Activated CD8-positive, alpha-beta T cell treated with anti-CD3 and anti-CD28 coated beads, Interleukin-2, amount 10 ng/mL, durations not matched to agents 7 days and 5 days (primary cell): ENCODE measurements around the gene C16orf92. TPM values are rescaled to one million over a fixed set of nuclear protein-coding genes. Genes with fewer than 3 reads are reported as not detected.
A peak's percentile ranks its signal among the peaks of the same experiment; 100 is the strongest.

Source experiments
- ATAC-seq: fragments of 150-1000 bp; cut with Tn5 transposase; one replicate; pipeline ENCODE4 v1.10.0; 2021; ENCODE audit warnings: moderate library complexity
- CTCF ChIA-PET: fragments of 350-600 bp; sonication (Branson Sonifier 250); formaldehyde crosslinking; loops from one replicate; lab custom pipeline; 2021; ENCODE audit warnings: antibody characterized with exemption; lab: Charles Lee
- POLR2A ChIA-PET: fragments of 350-600 bp; sonication (Branson Sonifier 250); formaldehyde crosslinking; loops from one replicate; lab custom pipeline; 2021; ENCODE audit warnings: antibody characterized with exemption; lab: Charles Lee
- DNase-seq: peaks from one replicate; pipeline ENCODE4 v3.0.0-alpha.2; 2020
- H3K27ac Mint-ChIP-seq: one replicate; pipeline ENCODE4 v1.8.0; 2021; ENCODE audit warnings: mild to moderate bottlenecking, mixed read lengths
- H3K27me3 Mint-ChIP-seq: one replicate; pipeline ENCODE4 v1.8.0; 2021; ENCODE audit warnings: low read depth, mixed read lengths
- H3K36me3 Mint-ChIP-seq: one replicate; pipeline ENCODE4 v1.8.0; 2021; ENCODE audit warnings: low read depth, mixed read lengths
- H3K4me1 Mint-ChIP-seq: one replicate; pipeline ENCODE4 v1.8.0; 2021; ENCODE audit warnings: low read depth, mixed read lengths
- H3K4me3 Mint-ChIP-seq: one replicate; pipeline ENCODE4 v1.8.0; 2021; ENCODE audit warnings: mild to moderate bottlenecking, mixed read lengths
- H3K9me3 Mint-ChIP-seq: one replicate; pipeline ENCODE4 v1.8.0; 2022; ENCODE audit warnings: mixed read lengths; ENCODE audit not compliant: insufficient read depth
- total RNA-seq, 2 experiments: library from RNA; stranded (reverse); gene quantifications; one replicate each; pipeline ENCODE4 v1.2.3, GENCODE V29; 2021

C16orf92 gene
- total RNA-seq, 2 experiments from 2014 or later = not detected

DNA sequence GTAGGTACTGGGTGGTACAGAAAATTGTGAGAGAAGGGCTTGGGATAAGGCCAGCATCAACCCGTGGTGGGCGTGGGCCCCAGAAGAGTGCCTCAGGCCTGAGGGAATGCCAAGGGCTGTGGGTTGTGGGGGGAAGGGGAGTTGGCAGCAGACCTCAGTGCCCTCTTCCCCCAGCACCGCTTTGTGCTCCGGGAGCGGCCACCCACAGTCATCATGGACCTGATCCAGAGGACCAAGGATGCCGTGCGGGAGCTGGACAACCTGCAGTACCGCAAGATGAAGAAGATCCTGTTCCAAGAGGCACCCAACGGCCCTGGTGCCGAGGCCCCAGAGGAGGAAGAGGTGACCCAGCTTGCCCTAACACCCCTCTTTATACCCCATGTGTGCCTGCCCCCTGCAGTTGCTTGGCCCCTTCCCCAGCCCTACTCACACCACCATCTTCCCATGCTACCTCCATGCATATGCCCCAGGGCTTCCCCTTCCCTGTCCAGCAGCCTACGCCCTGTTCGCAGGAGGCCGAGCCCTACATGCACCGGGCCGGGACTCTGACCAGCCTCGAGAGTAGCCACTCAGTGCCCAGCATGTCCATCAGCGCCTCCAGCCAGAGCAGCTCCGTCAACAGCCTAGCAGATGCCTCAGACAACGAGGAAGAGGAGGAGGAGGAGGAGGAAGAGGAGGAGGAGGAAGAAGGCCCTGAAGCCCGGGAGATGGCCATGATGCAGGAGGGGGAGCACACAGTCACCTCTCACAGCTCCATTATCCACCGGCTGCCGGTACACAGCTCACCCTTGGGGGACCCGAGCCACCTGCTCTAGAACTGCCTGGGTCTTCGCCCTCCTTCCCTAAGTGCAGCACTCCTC lies 40.2 kb upstream of the C16orf92 start:
- ChIA-PET POLR2A (interaction anchor here (1.2 kb wide), 1 partner anchor 10 kb away, joined by 5 read pairs; no protein-coding TSS in a partner anchor), CTCF (interaction anchor here (1.0 to 1.7 kb wide), 2 partner anchors 9 to 22 kb away, joined by 3 to 5 read pairs; partner anchors contain the start of gene TAOK2)
- Mint-ChIP-seq H3K4me3 (no peak overlapping the region), H3K4me1 (no peaks in the 10 kb centered on the region), H3K36me3 (peaks cover 61% of the 10 kb centered on the region), H3K27me3 (no peaks in the 10 kb centered on the region), H3K9me3 (no peaks in the 10 kb centered on the region), H3K27ac (no peak overlapping the region)
- no peak for ATAC-seq
- DNase-seq = no peak

DNA sequence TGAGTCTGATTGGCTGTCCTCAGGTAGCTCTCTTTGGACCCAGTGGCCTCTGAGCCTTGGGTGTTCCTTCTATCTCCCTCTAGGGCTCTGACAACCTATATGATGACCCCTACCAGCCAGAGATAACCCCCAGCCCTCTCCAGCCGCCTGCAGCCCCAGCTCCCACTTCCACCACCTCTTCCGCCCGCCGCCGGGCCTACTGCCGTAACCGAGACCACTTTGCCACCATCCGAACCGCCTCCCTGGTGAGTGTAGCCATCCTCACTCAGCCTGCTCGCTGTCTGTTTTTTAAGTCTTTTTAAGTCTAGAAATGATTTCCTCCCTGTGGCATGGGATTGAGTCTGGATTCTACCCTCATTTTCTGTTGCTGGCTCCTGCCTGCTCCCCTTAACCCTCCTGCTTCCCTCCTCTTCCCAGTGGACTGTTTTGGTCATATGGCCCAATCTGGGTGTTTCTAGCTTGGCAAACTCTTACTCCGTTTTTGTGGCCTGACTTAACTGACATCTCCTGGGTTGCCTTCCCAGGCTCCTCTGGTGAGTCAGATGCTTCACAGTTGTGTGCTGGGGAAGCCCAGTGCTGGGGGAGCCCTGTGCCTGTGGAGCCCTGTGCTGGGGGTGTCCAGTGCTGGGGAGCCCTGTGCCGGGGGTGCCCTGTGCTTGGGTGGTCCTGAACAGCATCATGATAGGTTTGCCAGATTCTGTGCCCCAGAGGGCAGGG lies 39.4 kb upstream of the C16orf92 start:
- H3K4me3 Mint-ChIP-seq = no peak overlapping the region
- H3K27me3 Mint-ChIP-seq = no peaks in the 10 kb centered on the region
- ATAC-seq (no peak), DNase-seq (no peak)
- H3K36me3 Mint-ChIP-seq = peaks cover 62% of the 10 kb centered on the region
- H3K9me3 Mint-ChIP-seq = no peaks in the 10 kb centered on the region
- H3K4me1 Mint-ChIP-seq = no peaks in the 10 kb centered on the region
- H3K27ac Mint-ChIP-seq = no peak overlapping the region
- ChIA-PET POLR2A (interaction anchor here (1.2 kb wide), 1 partner anchor 9 kb away, joined by 5 read pairs; no protein-coding TSS in a partner anchor), CTCF (no interaction called here)

DNA sequence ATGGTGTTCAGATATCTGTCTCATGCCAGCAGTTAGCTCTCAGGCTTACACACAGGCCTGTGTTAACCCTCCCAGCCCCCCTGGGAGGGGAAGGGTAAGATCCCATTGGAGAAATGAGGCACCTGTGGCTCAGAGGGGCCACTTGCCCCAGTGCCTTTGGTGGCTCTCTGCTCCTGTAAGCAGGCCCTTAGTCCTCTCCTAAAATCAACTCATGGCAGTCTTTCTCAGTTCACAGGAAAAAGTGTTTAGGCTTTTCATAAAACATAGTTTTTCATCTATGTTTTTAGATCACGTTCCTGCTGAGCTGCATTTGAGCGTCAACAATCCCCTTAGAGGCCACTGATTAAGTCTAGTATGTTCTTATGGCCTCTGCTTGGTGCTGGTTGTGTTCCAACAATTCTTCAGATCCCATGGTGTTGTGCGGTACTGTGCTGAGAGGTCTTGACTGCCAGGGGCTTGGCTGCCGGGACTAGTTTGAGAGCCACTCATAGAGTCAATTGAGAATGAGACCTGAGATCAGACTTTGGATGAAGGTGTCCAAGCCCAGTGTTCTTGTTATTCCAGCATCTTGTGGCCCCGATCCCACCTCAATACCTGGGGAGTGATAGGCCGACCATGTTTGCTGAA lies 38.7 kb upstream of the C16orf92 start:
- POLR2A ChIA-PET = no interaction called here
- Mint-ChIP-seq H3K36me3 (peaks cover 66% of the 10 kb centered on the region), H3K4me3 (no peak overlapping the region)

DNA sequence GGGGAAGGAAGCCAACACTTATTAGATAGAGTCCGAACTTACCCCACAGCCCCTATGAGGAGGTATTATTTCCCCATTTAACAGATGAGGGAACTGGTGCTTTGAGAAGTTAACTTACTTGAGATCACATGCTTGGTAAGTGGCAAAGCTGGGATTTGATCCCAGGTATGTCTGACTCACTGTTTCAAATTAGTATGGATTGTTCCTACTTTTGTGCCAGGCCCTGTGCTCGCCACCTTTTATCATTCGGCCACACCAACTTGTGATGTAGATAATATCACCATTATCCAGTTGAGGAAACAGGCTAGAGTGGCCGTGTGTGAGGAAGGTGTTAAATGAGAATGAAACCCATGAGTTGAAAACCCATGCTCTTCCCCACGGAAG lies 38.2 kb upstream of the C16orf92 start:
- Mint-ChIP-seq H3K9me3 (no peaks in the 10 kb centered on the region), H3K36me3 (peaks cover 66% of the 10 kb centered on the region), H3K27ac (no peak overlapping the region), H3K4me1 (no peaks in the 10 kb centered on the region), H3K27me3 (no peaks in the 10 kb centered on the region), H3K4me3 (no peak overlapping the region)
- ATAC-seq (no peak), DNase-seq (no peak)
- CTCF ChIA-PET = interaction anchor here (1.2 kb wide), 1 partner anchor 284 kb away, joined by 5 read pairs; no protein-coding TSS in a partner anchor
- POLR2A ChIA-PET = no interaction called here

More for the DNA sequence above, 38.7 kb upstream of the C16orf92 start:
- H3K4me1 Mint-ChIP-seq = no peaks in the 10 kb centered on the region
- H3K27ac Mint-ChIP-seq = no peak overlapping the region
- H3K9me3 Mint-ChIP-seq = no peaks in the 10 kb centered on the region
- no peak for ATAC-seq
- H3K27me3 Mint-ChIP-seq = no peaks in the 10 kb centered on the region
- DNase-seq = no peak
- CTCF ChIA-PET = no interaction called here

DNA sequence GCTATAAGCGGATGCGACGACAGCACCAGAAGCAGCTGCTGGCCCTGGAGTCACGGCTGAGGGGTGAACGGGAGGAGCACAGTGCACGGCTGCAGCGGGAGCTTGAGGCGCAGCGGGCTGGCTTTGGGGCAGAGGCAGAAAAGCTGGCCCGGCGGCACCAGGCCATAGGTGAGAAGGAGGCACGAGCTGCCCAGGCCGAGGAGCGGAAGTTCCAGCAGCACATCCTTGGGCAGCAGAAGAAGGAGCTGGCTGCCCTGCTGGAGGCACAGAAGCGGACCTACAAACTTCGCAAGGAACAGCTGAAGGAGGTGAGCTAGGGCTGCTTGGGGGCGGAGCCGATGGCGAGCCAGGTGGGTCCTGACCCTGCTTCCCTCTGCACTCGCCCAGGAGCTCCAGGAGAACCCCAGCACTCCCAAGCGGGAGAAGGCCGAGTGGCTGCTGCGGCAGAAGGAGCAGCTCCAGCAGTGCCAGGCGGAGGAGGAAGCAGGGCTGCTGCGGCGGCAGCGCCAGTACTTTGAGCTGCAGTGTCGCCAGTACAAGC lies 37.7 kb upstream of the C16orf92 start:
- ATAC-seq = no peak
- POLR2A ChIA-PET = interaction anchor here (1.1 to 1.3 kb wide), 2 partner anchors 9 to 11 kb away, joined by 8 to 10 read pairs; no protein-coding TSS in a partner anchor
- Mint-ChIP-seq H3K9me3 (no peaks in the 10 kb centered on the region), H3K27me3 (no peaks in the 10 kb centered on the region), H3K4me3 (no peak overlapping the region), H3K4me1 (no peaks in the 10 kb centered on the region), H3K36me3 (peaks cover 65% of the 10 kb centered on the region), H3K27ac (no peak overlapping the region)
- CTCF ChIA-PET = interaction anchor here (1.2 kb wide), 1 partner anchor 285 kb away, joined by 5 read pairs; no protein-coding TSS in a partner anchor
- no peak for DNase-seq

DNA sequence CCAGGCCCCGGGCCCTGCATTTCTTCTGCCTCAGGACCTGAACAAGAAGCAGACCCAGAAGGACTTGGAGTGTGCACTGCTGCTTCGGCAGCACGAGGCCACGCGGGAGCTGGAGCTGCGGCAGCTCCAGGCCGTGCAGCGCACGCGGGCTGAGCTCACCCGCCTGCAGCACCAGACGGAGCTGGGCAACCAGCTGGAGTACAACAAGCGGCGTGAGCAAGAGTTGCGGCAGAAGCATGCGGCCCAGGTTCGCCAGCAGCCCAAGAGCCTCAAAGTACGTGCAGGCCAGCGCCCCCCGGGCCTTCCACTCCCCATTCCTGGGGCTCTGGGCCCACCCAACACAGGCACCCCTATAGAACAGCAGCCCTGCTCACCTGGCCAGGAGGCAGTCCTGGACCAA lies 36.8 kb upstream of the C16orf92 start:
- H3K4me3 Mint-ChIP-seq = no peak overlapping the region
- no peak for DNase-seq
- H3K27me3 Mint-ChIP-seq = no peaks in the 10 kb centered on the region
- ChIA-PET POLR2A (interaction anchor here (1.1 to 1.3 kb wide), 2 partner anchors 8 to 12 kb away, joined by 8 to 10 read pairs; no protein-coding TSS in a partner anchor), CTCF (no interaction called here)
- ATAC-seq = no peak
- H3K4me1 Mint-ChIP-seq = no peaks in the 10 kb centered on the region
- no peaks in the 10 kb centered on the region for H3K9me3 Mint-ChIP-seq
- H3K27ac Mint-ChIP-seq = no peak overlapping the region
- peaks cover 62% of the 10 kb centered on the region for H3K36me3 Mint-ChIP-seq

DNA sequence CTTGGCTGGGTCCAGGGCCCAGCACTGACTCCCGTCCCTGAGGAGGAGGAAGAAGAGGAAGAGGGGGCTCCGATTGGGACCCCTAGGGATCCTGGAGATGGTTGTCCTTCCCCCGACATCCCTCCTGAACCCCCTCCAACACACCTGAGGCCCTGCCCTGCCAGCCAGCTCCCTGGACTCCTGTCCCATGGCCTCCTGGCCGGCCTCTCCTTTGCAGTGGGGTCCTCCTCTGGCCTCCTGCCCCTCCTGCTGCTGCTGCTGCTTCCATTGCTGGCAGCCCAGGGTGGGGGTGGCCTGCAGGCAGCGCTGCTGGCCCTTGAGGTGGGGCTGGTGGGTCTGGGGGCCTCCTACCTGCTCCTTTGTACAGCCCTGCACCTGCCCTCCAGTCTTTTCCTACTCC lies 36.1 kb upstream of the C16orf92 start:
- Mint-ChIP-seq H3K36me3 (peaks cover 59% of the 10 kb centered on the region), H3K4me3 (no peak overlapping the region), H3K9me3 (no peaks in the 10 kb centered on the region), H3K4me1 (no peaks in the 10 kb centered on the region), H3K27ac (no peak overlapping the region), H3K27me3 (no peaks in the 10 kb centered on the region)
- POLR2A ChIA-PET = interaction anchor here (0.6 kb wide), 1 partner anchor 211 kb away, joined by 3 read pairs; no protein-coding TSS in a partner anchor
- DNase-seq = no peak
- CTCF ChIA-PET = no interaction called here
- ATAC-seq = no peak

DNA sequence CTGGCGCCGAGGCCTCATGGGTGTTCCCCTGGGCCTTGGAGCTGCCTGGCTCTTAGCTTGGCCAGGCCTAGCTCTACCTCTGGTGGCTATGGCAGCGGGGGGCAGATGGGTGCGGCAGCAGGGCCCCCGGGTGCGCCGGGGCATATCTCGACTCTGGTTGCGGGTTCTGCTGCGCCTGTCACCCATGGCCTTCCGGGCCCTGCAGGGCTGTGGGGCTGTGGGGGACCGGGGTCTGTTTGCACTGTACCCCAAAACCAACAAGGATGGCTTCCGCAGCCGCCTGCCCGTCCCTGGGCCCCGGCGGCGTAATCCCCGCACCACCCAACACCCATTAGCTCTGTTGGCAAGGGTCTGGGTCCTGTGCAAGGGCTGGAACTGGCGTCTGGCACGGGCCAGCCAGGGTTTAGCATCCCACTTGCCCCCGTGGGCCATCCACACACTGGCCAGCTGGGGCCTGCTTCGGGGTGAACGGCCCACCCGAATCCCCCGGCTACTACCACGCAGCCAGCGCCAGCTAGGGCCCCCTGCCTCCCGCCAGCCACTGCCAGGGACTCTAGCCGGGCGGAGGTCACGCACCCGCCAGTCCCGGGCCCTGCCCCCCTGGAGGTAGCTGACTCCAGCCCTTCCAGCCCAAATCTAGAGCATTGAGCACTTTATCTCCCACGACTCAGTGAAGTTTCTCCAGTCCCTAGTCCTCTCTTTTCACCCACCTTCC lies 35.5 kb upstream of the C16orf92 start:
- no peak for DNase-seq
- Mint-ChIP-seq H3K4me3 (no peak overlapping the region), H3K9me3 (no peaks in the 10 kb centered on the region), H3K27ac (no peak overlapping the region), H3K27me3 (no peaks in the 10 kb centered on the region), H3K36me3 (peaks cover 57% of the 10 kb centered on the region), H3K4me1 (no peaks in the 10 kb centered on the region)
- ATAC-seq = no peak
- POLR2A ChIA-PET = interaction anchor here (0.6 kb wide), 1 partner anchor 211 kb away, joined by 3 read pairs; no protein-coding TSS in a partner anchor
- CTCF ChIA-PET = no interaction called here

DNA sequence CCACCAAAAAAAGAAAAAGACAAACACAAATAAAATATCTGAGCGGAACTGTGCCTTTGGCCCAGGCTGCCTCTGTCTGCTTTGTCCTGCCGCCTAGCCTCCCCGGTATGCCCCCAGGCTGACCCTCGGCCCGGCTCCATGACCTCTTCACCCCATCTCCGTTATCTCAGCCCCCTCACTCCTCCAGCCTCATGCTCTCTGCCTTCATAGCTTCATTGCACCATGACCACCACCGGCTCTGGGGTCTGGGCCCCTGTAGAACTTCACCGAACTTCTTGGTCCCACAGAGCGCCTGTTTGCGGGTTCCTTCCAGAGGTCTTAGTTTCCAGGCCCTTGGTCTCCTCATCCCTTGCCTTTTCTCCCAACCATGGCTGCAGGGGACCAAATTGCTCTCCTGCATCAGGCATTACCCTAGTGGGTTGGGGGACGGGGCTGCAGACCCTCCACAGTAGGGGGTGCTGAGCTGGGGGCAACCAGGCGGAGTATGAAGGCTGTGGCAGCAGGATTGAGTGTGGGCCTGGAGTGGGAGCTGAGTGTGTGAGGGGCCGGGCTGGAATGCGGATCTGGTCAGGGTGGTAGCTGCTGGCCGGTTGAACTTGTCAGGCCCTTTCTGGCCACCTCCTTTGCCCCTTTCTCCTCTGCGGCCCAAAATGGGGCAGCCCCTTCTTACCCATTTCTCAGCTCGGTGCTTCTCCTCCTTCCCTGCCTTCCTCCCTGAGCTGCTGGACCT lies 34.5 kb upstream of the C16orf92 start:
- ChIA-PET CTCF (no interaction called here), POLR2A (no interaction called here)
- Mint-ChIP-seq H3K36me3 (peaks cover 55% of the 10 kb centered on the region), H3K27ac (no peak overlapping the region), H3K4me1 (no peaks in the 10 kb centered on the region), H3K4me3 (no peak overlapping the region), H3K27me3 (no peaks in the 10 kb centered on the region), H3K9me3 (no peaks in the 10 kb centered on the region)
- DNase-seq (no peak), ATAC-seq (no peak)

DNA sequence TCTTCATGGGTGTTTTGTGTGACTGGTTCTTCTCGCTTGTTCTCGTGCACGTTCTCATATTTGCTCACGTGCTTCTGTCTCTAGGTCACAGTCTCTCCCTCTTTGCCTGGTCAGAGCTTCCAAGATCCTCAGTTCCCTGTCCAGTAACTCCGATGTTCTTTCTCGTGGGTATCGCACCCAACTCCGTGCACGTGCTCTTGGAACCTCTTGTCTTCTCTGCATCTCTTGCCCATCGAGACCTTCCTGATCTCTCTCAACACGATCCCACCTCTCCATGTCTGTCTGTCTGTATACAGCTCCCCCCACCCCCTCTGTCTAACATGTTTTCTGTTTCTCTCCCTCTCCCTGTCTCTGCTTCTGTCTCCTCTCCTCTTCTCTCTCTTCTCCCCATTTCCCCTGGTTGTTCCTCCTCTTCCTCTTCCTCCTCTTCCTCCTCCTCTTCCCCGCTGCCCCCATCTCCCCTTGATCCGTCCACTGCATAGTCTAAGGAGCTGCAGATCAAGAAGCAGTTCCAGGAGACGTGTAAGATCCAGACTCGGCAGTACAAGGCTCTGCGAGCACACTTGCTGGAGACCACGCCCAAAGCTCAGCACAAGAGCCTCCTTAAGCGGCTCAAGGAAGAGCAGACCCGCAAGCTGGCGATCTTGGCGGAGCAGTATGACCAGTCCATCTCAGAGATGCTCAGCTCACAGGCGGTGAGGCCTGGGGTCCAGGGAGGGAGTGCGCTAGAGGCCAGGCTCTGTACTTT lies 33.7 kb upstream of the C16orf92 start:
- no peak overlapping the region for H3K4me3 Mint-ChIP-seq

More for the DNA sequence above, 33.7 kb upstream of the C16orf92 start:
- ChIA-PET CTCF (no interaction called here), POLR2A (interaction anchor here (1.1 kb wide), 2 partner anchors 28 to 63 kb away, joined by 3 read pairs; partner anchors contain the start of genes KCTD13 and TMEM219)
- H3K9me3 Mint-ChIP-seq = no peaks in the 10 kb centered on the region
- H3K36me3 Mint-ChIP-seq = peaks cover 54% of the 10 kb centered on the region
- DNase-seq (no peak), ATAC-seq (no peak)
- H3K4me1 Mint-ChIP-seq = peaks cover 6% of the 10 kb centered on the region
- peak overlapping the region; percentile 20 for H3K27ac Mint-ChIP-seq
- H3K27me3 Mint-ChIP-seq = no peaks in the 10 kb centered on the region
